ENCODE results near the gene ARHGEF28.

GRCh38 chr5:73674669-73675004, 48.6 kb downstream of the ARHGEF28 start:
- TF ChIP-seq CTCF (IDR thresholded peaks at IDR 0.05): no peak
- TF ChIP-seq POLR2A (IDR thresholded peaks at IDR 0.05): no peak
- no peak for TF ChIP-seq EP300 (IDR thresholded peaks at IDR 0.05)

Measured in upper lobe of left lung (tissue), 4 donors.